Aorta (tissue), 5 donors: Measurements from ENCODE around the gene TGM3. TPM values are rescaled to one million over a fixed set of nuclear protein-coding genes. Genes with fewer than 3 reads are reported as not detected.

Source experiments
- ATAC-seq: fragments of 200-7000 bp; cut with Tn5 transposase; one replicate; pipeline ENCODE4 v1.9.1; 2022; ENCODE audit warnings: moderate library complexity; ENCODE audit not compliant: low FRiP score
- DNase-seq, 2 donors: peaks; one replicate each; pipeline ENCODE4 v3.0.0-alpha.2; 2020
- H3K27ac ChIP-seq, 2 donors: one replicate each; pipeline ENCODE4 v1.5.1; 2013; ENCODE audit warnings: low read length in 2 of 2, mild to moderate bottlenecking in 2 of 2, moderate library complexity in 2 of 2, control low read depth in 1 of 2, inconsistent platforms in 1 of 2, low read depth in 1 of 2
- H3K27me3 ChIP-seq, 2 donors: one replicate each; pipeline ENCODE4 v1.6.1; 2013; ENCODE audit warnings: control low read depth in 1 of 2, low read length in 1 of 2, mild to moderate bottlenecking in 1 of 2, moderate library complexity in 1 of 2; ENCODE audit not compliant: insufficient read depth in 2 of 2, control insufficient read depth in 1 of 2
- H3K36me3 ChIP-seq, 2 donors: one replicate each; pipeline ENCODE4 v1.6.1; 2013; ENCODE audit warnings: control low read depth in 1 of 2, low read length in 1 of 2, mild to moderate bottlenecking in 1 of 2; ENCODE audit not compliant: insufficient read depth in 2 of 2, control insufficient read depth in 1 of 2
- H3K4me1 ChIP-seq, 2 donors: one replicate each; pipeline ENCODE4 v1.6.1; 2013; ENCODE audit warnings: low read length in 2 of 2, control low read depth in 1 of 2, mild to moderate bottlenecking in 1 of 2, moderate library complexity in 1 of 2; ENCODE audit not compliant: insufficient read depth in 2 of 2, control insufficient read depth in 1 of 2
- H3K4me3 ChIP-seq, 2 donors: one replicate each; pipeline ENCODE4 v1.5.1; 2013; ENCODE audit warnings: low read length in 2 of 2, control low read depth in 1 of 2, mild to moderate bottlenecking in 1 of 2
- H3K9me3 ChIP-seq: one replicate; pipeline ENCODE4 v1.6.1; 2013; ENCODE audit warnings: mild to moderate bottlenecking, low read length; ENCODE audit not compliant: control insufficient read depth
- whole genome bisulfite sequencing, 2 donors: extraction: QIAGEN DNeasy Blood & Tissue Kit; methylation state at CpG; one replicate each; pipeline ENCODE4 v1.1.7; 2013; 5-methylcytosine and 5-hydroxymethylcytosine counted together
- intact Hi-C, 2 donors: fragments of 100-400 bp; cut with DNase I; formaldehyde crosslinking; loops; one replicate each; pipeline versions ENCODE4 v1.14.2 to v1.15.0; 2022
- polyA plus RNA-seq, 2 donors: library from polyadenylated mRNA; stranded (reverse); fragments of 200-250 nt; gene quantifications; one replicate each; pipeline ENCODE4 v1.2.3, GENCODE V29; 2013
- total RNA-seq, 2 donors: library from RNA; stranded (reverse); fragmentation: NEBNext Ultra II Directional; extraction: Animal tissue kit (Norgen Biotek cat#: 25700); gene quantifications; one replicate each; pipeline ENCODE4 v1.2.1, GENCODE V29; 2021
- donor health status: healthy with polysubstance abuse.
- donor health status: Bipolar disorder and iron deficiency.
- donor health status: DM: no; HTN: no; CAD: no.
- donor health status: DM: no; HTN: no; CAD: no.
- donor health status: DM: yes; HTN: yes; CAD: no.

Gene TGM3
- total and polyA plus RNA-seq, 4 donors: 0.72 to 0.75 TPM; not detected in 2

GRCh38 chr20:2335096-2335870 lies 39.5 kb downstream of the TGM3 start:
- no peaks in the 10 kb centered on the region for H3K36me3 ChIP-seq
- H3K4me3 ChIP-seq: no peak overlapping the region
- intact Hi-C loops: no loop called here
- DNase-seq (no peak), ATAC-seq (no peak)
- 63 to 66% methylated on average over 9 of the region's 9 CpGs for WGBS, 2 donors
- no peaks in the 10 kb centered on the region for H3K9me3 ChIP-seq
- no peaks in the 10 kb centered on the region for H3K27me3 ChIP-seq
- H3K27ac ChIP-seq: no peak overlapping the region
- no peaks in the 10 kb centered on the region for H3K4me1 ChIP-seq

GRCh38 chr20:2336471-2336870 lies 40.7 kb downstream of the TGM3 start:
- Histone ChIP-seq H3K36me3 (no peaks in the 10 kb centered on the region), H3K9me3 (no peaks in the 10 kb centered on the region), H3K27ac (no peak overlapping the region), H3K27me3 (no peaks in the 10 kb centered on the region), H3K4me1 (no peaks in the 10 kb centered on the region), H3K4me3 (no peak overlapping the region)
- intact Hi-C loops: no loop called here
- 80% methylated on average over 4 of the region's 4 CpGs for WGBS, 2 donors
- ATAC-seq: no peak
- DNase-seq: no peak

- 50 to 63% methylated on average over 5 of the region's 5 CpGs for WGBS, 2 donors
- no peaks in the 10 kb centered on the region for H3K27me3 ChIP-seq
- H3K4me1 ChIP-seq: no peaks in the 10 kb centered on the region
- no peaks in the 10 kb centered on the region for H3K9me3 ChIP-seq
- no peak overlapping the region for H3K4me3 ChIP-seq
- no peak for DNase-seq
- no peak overlapping the region for H3K27ac ChIP-seq
- ATAC-seq: no peak
- intact Hi-C loops: no loop called here
- H3K36me3 ChIP-seq: no peaks in the 10 kb centered on the region
Measured at GRCh38 chr20:2337142-2337541, 41.3 kb downstream of the TGM3 start.

GRCh38 chr20:2338411-2339066 lies 42.7 kb downstream of the TGM3 start:
- Histone ChIP-seq H3K27ac (no peak overlapping the region), H3K36me3 (no peaks in the 10 kb centered on the region), H3K4me3 (no peak overlapping the region), H3K4me1 (no peaks in the 10 kb centered on the region), H3K9me3 (no peaks in the 10 kb centered on the region), H3K27me3 (no peaks in the 10 kb centered on the region)
- ATAC-seq (no peak), DNase-seq (no peak)
- WGBS, 2 donors: 61 to 66% methylated on average over 5 of the region's 5 CpGs
- intact Hi-C loops: no loop called here

GRCh38 chr20:2340136-2340535 lies 44.3 kb downstream of the TGM3 start:
- no peak overlapping the region for H3K4me3 ChIP-seq
- WGBS, 2 donors: 86 to 89% methylated on average over 11 of the region's 11 CpGs
- H3K27me3 ChIP-seq: no peaks in the 10 kb centered on the region
- no peaks in the 10 kb centered on the region for H3K36me3 ChIP-seq
- DNase-seq (no peak), ATAC-seq (no peak)
- intact Hi-C loops: no loop called here
- no peak overlapping the region for H3K27ac ChIP-seq
- no peaks in the 10 kb centered on the region for H3K4me1 ChIP-seq
- no peaks in the 10 kb centered on the region for H3K9me3 ChIP-seq

GRCh38 chr20:2340823-2341222 lies 45.0 kb downstream of the TGM3 start:
- H3K9me3 ChIP-seq: no peaks in the 10 kb centered on the region
- no peaks in the 10 kb centered on the region for H3K27me3 ChIP-seq
- no peak overlapping the region for H3K27ac ChIP-seq
- intact Hi-C loops: no loop called here
- H3K4me3 ChIP-seq: no peak overlapping the region
- no peak for DNase-seq
- no peaks in the 10 kb centered on the region for H3K4me1 ChIP-seq
- WGBS, 2 donors: 84 to 86% methylated on average over 6 of the region's 6 CpGs
- no peak for ATAC-seq
- H3K36me3 ChIP-seq: no peaks in the 10 kb centered on the region

- 58 to 60% methylated on average over 7 of the region's 7 CpGs for WGBS, 2 donors
- Histone ChIP-seq H3K4me1 (no peaks in the 10 kb centered on the region), H3K9me3 (no peaks in the 10 kb centered on the region), H3K27ac (no peak overlapping the region), H3K36me3 (no peaks in the 10 kb centered on the region), H3K27me3 (no peaks in the 10 kb centered on the region), H3K4me3 (no peak overlapping the region)
- ATAC-seq (no peak), DNase-seq (no peak)
- intact Hi-C loops: no loop called here
Measured at GRCh38 chr20:2341336-2341735, 45.5 kb downstream of the TGM3 start.

- Histone ChIP-seq H3K27me3 (no peaks in the 10 kb centered on the region), H3K4me3 (no peak overlapping the region), H3K9me3 (peaks cover 1% of the 10 kb centered on the region), H3K27ac (no peak overlapping the region), H3K36me3 (no peaks in the 10 kb centered on the region), H3K4me1 (no peaks in the 10 kb centered on the region)
- 55 to 61% methylated on average over 3 of the region's 3 CpGs for WGBS, 2 donors
- DNase-seq: no peak
- intact Hi-C loops: no loop called here
- ATAC-seq: no peak
Measured at GRCh38 chr20:2342243-2342642, 46.4 kb downstream of the TGM3 start.

- no peak overlapping the region for H3K4me3 ChIP-seq
- no peaks in the 10 kb centered on the region for H3K27me3 ChIP-seq
- H3K9me3 ChIP-seq: peaks cover 1% of the 10 kb centered on the region
- no peaks in the 10 kb centered on the region for H3K4me1 ChIP-seq
- no peaks in the 10 kb centered on the region for H3K36me3 ChIP-seq
- intact Hi-C loops: no loop called here
- DNase-seq: no peak
- no peak overlapping the region for H3K27ac ChIP-seq
- ATAC-seq: no peak
- WGBS, 2 donors: 41 to 55% methylated on average over 3 of the region's 3 CpGs
Measured at GRCh38 chr20:2346188-2346587, 50.4 kb downstream of the TGM3 start.
